ENCODE results near the gene CYP2A13.
"Not testable (repeated sequence)": the region's sequence is repeated elsewhere in the genome, so short reads cannot be mapped to it uniquely, and the experiment has no call there.

Gene CYP2A13, protein sequence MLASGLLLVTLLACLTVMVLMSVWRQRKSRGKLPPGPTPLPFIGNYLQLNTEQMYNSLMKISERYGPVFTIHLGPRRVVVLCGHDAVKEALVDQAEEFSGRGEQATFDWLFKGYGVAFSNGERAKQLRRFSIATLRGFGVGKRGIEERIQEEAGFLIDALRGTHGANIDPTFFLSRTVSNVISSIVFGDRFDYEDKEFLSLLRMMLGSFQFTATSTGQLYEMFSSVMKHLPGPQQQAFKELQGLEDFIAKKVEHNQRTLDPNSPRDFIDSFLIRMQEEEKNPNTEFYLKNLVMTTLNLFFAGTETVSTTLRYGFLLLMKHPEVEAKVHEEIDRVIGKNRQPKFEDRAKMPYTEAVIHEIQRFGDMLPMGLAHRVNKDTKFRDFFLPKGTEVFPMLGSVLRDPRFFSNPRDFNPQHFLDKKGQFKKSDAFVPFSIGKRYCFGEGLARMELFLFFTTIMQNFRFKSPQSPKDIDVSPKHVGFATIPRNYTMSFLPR

GRCh38 chr19:41088151-41088550 is at the start of gene CYP2A13:
TSS of gene CYP2A13 (plus strand) at chr19:41088451. CDS start at chr19:41088472, 21 bp downstream.
- DNase-seq = no peak

GRCh38 chr19:41039806-41040205 is 48.4 kb upstream of the CYP2A13 start:
- DNase-seq = peak; percentile 4

DNA sequence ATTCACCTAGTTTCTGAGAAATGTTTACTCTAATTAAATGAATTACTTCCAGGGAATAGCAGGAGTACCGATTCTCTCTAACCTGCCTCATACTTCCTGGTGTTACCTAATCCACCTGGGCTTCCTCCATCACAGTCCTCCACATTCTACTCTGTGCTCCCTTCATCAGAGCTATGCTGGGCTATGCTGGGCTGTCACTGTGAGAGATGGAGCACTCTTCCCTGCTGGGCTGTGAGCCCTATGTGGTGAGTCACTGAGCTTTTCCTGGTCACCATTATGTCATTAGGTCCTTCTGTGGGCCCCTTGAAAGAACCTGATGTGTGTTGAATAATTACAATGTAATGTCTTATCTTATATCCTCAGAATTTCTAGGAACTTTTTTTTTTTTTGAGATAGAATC is 43.2 kb upstream of the CYP2A13 start:
- DNase-seq = not testable (repeated sequence)

GRCh38 chr19:41050426-41050825 is 37.8 kb upstream of the CYP2A13 start:
- DNase-seq = no peak

GRCh38 chr19:41052162-41052561 is 36.1 kb upstream of the CYP2A13 start:
- not testable (repeated sequence) for DNase-seq

DNA sequence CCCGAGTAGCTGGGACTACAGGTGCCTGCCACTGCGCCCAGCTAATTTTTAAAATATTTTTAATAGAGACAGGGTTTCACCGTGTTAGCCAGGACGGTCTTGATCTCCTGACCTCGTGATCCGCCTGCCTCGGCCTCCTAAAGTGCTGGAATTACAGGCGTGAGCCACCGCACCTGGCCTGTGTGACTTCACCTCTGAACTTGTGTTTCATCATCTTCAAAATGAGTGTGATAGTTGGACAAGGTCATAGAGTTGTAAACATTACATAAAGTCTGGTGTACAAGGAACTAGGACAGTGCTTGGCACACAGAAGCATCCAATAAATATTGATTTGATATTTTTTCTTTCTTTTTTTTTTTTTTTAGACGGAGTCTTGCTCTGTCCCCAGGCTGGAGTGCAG is 34.9 kb upstream of the CYP2A13 start:
- DNase-seq = not testable (repeated sequence)

DNA sequence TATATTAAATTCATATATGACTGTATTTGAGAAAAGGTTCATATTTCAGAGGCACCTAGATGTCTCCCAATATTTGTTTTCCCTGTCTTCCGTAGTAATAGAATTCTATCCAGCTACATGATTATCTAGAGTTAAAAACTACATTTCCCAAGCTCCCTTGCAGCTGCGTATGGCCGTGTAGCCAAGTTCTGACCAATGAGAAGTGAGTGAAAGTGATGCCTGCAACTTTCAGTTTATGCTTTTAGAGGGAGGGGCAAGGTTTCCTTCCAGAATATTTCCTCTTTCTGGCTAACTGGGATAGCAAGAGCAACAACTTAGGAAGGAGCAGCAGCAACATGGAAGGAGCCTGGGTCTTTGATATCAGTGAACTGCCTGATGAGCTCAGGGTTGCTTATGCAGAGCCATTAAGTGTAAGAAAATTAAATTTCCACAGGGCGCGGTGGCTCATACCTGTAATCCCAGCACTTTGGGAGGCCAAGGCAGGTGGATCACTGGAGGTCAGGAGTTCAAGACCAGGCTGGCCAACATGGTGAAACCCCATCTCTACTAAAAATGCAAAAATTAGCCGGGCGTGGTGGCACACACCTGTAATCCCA is 23.2 kb upstream of the CYP2A13 start:
- DNase-seq = peak; percentile 20

- DNase-seq = peak; percentile 46
Observed at GRCh38 chr19:41076286-41076685, 12.0 kb upstream of the CYP2A13 start.

DNA sequence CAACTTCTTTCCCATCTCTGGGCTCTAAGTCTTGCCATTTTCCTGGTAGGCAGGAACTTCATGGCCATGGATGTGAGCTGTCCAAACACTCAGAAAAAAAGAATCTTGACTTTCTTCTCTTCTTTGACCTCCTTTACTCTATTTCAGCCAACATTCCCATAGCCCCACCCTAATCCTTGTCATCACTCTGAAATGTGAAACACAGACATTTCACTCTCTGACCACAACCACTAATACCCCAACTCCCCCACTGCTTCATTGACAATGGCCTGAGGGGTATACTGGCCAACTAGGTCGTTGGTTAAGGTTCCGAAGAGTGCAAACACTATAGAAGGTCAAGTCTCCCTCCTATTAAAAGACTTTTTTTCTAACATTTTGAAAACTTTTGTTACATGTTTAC is 4.7 kb upstream of the CYP2A13 start:
- DNase-seq = no peak

GRCh38 chr19:41085748-41086415 is 2.4 kb upstream of the CYP2A13 start:
- DNase-seq = no peak

- DNase-seq = no peak
Observed at GRCh38 chr19:41089959-41090358, 1.7 kb downstream of the CYP2A13 start.

- no peak for DNase-seq
Observed at GRCh38 chr19:41095703-41096102, 7.5 kb downstream of the CYP2A13 start.

DNA sequence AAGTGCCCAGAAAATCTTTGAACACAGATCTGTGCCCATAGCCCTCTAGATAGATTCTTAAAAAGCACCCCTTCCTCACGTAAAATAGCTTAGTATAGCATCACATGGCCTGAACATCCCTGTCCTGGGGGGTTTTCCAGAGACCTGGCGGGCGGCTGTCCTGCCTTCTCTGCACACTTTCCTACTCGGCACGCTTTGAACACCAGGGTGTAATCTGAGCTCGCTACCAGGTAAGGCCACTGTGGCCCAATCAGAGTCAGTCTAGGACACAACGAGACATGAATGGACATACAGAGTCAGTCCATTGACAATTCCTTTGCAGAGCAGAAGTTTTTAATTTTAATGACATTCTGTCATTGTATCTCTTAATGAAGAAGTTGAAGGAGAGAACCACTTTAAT is 8.1 kb downstream of the CYP2A13 start:
- no peak for DNase-seq

DNA sequence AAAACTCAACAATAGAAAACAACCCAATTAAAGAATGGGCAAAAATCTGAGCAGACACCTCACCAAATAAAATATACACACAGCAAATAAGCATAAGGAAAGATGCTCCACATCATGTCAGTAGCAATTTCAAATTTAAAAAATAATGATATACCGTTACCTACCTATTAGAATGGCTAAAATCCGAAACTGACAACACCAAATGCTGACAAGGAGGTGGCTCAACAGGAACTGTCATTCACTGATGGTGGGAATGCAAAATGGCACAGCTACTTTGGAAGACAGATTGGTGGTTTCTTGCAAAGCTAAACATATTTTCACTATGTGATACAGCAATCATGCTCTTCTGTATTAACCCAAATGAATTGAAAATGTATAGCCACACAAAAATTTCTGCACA is 9.1 kb downstream of the CYP2A13 start:
- DNase-seq = no peak

- DNase-seq = no peak
Observed at GRCh38 chr19:41098762-41099161, 10.5 kb downstream of the CYP2A13 start.

GRCh38 chr19:41102210-41102609 is 14.0 kb downstream of the CYP2A13 start:
- not testable (repeated sequence) for DNase-seq

- DNase-seq = no peak
Observed at GRCh38 chr19:41106177-41106576, 17.9 kb downstream of the CYP2A13 start.

DNA sequence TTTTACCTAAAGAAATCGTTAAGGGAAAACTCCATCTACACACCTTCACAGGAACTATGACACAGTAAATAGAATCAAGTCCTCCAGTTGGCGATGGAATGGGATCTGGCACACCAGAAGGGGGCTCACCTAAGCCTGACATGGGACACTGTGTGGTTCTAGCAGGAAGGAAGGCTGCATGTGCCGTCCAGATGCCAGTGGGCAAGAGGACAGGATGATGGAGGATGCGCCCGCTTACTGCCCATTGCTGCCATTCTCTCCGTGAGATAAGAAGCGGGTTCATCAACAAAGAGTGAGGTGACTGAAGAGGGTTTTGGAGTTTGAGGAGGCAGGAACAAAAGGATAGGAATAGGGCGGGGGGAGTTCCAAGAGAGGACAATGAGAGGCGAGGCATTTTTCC is 23.0 kb downstream of the CYP2A13 start:
- no peak for DNase-seq

DNA sequence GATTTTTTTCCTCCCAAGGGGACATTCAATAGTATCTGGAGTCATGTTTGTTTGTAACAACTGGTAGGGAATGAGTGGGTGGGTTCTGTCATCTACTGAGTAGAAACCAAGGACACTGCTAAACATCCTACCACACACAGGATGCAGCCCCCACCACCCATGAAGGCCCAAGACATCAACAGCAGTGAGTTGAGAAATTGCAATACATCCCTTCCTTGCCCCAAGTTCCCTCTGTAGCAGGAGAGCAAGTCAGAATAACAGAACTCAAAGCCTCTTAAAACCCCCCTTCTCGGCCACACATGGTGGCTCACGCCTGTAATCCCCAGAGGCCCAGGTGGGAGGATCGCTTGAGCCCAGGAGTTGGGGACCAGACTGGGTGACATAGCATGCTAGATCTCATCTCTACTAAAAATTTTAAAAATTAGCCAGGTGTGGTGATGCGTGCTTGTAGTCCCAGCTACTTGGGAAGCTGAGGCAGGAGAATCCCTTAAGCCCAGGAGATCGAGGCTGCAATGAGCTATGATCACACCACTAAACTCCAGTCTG is 23.6 kb downstream of the CYP2A13 start:
- DNase-seq = no peak

GRCh38 chr19:41112728-41113290 is 24.6 kb downstream of the CYP2A13 start:
- DNase-seq = no peak

GRCh38 chr19:41114132-41114531 is 25.9 kb downstream of the CYP2A13 start, which contains the start of gene CYP2F1:
TSS of gene CYP2F1 (plus strand) at chr19:41114432. CDS start at chr19:41116189, 1,757 bp downstream.
- DNase-seq = no peak

GRCh38 chr19:41116261-41116660 is 28.0 kb downstream of the CYP2A13 start:
- DNase-seq = no peak
